HG03571 (cell line): Measurements from ENCODE around the gene CASP14.
"Not testable (repeated sequence)": the region's sequence is repeated elsewhere in the genome, so short reads cannot be mapped to it uniquely, and the experiment has no call there.

Source experiments
- ATAC-seq: cut with Tn5 transposase; IDR thresholded peaks from one replicate; pipeline ENCODE4 v1.9.1; 2021; ENCODE audit not compliant: unreplicated experiment

The CASP14 gene, protein sequence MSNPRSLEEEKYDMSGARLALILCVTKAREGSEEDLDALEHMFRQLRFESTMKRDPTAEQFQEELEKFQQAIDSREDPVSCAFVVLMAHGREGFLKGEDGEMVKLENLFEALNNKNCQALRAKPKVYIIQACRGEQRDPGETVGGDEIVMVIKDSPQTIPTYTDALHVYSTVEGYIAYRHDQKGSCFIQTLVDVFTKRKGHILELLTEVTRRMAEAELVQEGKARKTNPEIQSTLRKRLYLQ

DNA sequence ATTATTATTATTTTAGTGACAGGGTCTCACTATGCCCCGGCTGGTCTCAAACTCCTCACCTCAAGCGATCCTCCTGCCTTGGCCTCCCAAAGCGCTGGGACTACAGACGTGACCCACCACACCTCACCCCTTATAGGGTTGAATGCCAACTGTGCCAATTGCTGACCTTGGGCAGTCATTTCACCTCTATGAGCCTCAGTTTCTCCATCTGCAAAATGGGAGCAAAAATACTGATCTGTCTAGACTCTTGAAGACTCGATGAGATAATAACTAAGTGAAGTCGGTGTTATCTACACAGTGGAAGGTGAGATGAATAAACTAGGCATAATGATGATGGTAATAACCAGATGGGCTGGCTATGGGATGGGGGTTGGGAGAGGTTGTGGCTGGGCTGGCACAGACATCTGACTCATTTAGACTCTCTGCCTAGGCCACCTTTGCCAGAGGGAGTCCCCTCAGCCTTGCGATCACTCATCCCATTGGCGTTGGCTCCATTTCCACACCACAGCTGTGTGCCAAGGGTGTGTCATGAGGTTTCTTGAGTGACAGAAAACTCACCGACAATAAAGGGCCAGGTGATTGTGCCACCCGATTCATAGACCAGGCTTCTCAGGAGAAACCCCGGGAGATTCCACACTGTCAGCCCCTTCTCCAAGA, at the start of gene CASP14:
TSS of gene CASP14 (plus strand) at position 596 of the 657 bp plus-strand sequence. CDS start 2,772 bp downstream, outside the sequence.
- no peak for ATAC-seq

DNA sequence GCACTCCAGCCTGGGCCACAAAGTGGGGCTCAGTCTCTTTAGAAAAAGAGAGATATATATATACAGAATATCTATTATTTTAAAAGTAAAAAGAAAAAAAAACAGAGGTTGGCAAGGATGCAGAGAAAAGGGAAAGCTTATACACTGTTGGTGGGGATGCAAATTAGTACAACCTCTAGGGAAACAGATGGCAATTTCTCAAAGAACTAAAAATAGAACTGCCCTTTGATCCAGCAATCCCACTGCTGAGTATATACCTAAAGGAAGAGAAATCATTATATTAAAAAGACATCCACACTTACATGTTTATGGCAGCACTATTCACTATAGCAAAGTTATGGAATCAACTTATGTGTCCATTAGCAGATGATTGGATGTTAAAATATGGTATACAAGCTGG, 41.0 kb upstream of the CASP14 start:
- ATAC-seq = no peak

DNA sequence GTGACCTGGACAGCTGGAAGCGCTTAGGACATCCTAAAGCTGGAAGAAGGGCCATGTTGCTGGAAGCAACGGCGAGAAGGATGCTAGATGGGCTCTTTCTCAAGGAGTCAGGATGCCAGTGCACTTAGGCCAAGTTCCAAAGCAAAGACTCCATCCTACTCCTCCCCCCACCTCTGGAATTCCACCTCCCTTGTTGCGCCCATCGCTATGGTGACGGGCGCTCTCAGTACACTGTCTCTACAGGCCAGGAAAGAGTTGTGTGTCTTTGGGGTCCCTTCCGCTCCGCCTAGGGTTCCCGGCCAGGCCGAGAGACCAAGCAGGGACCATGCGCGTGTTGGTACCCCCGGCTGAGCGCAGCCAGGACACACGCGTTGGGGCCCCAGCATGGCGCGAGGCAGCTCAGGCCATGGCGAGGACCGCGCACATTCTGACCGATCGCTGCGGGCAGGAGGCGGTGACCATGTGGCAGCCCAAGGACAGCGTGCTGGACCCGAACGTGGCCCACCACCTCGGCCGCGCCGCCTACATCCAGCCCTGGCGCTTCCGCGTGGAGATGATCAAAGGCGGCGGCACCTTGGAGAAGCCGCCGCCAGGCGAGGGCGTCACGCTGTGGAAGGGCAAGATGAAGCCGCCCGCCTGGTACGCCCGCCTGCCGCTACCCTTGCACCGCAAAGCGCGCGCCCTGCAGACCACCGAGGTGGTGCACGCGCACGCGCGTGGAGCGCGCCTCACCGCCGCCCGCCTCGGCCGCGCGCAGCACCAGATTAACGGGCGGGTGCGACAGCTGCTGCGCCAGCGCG, 38.6 kb upstream of the CASP14 start:
- no peak for ATAC-seq

DNA sequence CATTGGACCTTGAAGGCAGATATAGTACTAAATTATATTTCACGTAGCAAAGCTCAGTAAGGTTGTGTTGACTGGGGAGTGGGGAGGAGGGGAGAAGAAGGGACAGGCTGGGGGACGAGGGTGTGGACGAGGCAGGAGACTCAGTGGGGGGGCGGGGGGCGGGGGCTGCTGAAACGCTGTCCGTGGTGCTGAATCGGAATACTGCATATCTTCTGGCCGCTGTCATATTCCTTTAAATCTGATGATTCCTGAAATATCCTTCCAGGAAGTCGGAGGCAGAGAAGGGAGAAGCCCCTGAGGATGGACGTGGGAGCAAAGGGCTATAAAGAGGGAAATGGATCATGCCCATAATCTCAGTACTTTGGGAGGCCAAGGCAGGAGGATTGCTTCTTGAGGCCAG, 34.7 kb upstream of the CASP14 start:
- no peak for ATAC-seq

DNA sequence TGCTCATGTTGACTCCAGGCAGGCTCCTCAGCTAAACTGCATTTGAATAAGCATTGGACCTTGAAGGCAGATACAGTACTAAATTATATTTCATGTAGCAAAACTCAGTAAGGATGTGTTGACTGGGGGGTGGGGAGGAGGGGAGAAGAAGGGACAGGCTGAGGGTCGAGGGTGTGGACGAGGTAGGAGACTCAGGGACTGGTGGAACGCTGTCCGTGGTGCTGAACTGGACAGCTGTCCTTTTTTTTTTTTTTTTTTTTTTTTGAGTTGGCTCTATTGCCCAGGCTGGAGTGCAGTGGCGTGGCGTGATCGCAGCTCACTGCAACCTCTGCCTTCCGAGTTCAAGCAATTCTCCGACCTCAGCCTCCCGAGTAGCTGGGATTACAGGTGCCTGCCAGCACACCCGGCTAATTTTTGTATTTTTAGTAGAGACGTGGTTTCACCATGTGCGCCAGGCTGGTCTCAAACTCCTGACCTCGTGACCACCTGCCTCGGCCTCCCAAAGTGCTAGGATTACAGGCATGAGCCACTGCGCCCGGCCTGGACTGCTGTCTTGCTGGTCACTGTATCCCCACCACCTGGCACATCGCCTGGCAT, 33.2 kb upstream of the CASP14 start:
- no peak for ATAC-seq

DNA sequence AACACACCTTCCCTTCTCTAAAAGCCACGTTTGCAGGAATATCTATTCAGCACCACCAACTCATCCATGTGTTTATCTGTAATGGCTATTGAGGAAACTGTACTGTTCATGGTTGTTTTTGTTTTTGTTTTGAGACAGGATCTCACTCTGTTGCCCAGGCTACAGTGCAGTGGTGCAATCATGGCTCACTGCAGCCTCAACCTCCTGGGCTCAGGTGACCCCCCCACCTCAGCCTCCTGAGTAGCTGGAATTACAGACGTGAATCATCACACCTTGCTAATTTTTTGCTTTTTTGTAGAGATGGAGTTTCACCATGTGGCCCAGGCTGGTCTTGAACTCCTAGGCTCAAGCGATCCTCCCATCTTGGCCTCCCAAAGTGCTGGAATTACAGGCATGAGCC, 30.4 kb upstream of the CASP14 start:
- ATAC-seq = not testable (repeated sequence)

DNA sequence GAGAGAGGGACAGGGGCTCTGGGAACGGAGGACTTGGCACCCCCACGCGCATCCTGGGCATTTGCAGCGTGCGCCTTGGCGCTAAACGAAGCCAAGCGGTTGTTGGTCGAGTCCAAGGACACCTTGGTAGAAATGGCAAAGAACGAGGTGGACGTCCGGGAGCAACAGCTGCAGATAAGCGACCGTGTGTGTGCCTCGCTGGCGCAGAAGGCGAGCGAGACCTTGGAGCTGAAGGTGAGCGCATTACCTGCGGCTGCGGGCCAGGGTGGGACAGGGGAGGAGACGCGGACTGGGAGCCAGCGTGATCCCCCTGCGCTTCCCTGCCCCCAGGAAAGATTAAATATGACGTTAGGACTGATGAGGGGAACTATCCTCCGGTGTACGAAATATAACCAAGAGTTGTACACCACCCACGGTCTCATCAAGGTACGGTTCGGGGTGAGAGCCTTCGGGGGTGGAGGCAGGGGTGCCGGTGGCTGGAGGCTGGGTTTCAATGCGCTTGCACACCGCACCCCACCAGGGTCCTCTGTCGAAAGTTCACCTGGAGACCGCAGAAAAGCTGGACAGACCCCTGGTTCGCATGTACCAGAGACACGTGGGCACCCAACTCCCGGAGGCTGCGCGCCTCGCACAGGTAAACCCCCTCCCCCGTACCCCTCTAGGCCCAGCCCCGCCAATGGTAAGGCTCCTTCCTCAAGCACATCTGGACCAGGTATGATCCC, 27.8 kb upstream of the CASP14 start:
- no peak for ATAC-seq

DNA sequence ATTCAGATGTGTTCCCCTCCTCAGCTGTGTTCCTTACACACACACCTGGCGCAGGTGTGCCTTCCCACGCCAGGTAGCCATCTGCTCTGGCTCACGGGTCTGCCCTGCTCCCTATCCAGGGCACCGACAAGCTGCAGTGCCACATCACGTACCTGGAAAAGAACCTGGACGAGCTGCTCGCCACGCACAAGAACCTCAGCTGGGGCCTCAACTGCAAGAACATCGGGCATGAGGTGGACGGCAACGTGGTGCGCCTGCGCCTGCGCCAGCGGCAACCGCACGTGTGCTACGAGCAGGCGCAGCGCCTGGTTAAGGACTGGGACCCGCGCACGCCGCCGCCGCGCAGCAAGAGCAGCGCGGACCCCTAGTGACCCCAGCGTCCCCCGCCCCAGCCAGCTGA, 26.5 kb upstream of the CASP14 start:
- ATAC-seq = no peak

DNA sequence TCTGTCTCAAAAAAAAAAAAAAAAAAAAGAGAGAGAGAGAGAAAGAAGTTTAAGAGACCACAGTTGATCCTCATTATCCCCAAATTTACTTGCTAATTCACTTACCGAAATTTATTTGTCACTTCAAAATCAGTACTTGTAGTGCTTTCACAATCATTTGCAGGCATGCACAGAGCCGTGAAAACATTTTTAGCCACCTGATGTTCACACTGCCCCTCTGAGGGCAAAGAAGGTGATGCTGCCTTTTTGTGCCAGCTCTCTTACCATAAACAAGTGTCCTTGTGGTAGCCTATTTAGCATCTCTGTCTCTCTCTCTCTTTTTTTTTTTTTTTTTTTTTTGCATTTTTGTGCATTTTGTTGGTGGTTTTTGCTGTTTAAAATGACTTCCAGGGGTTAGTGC, 24.1 kb upstream of the CASP14 start:
- no peak for ATAC-seq

DNA sequence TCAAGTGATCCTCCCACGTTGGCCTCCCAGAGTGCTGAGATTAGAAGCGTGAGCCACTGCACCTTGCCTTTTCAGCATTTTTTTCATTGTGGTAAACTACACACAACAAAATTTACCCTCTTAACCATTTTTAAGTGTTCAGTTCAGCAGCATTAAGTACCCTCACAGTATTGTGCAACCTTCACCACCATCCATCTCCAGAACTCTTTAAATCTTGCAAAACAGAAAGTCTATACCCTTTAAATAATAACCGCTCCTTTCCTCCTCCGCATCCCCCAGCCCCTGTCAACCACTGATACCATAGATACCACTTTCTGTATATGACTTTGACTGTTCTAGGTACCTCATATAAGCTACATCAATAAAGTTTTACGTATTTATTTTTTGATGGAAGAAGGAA, 20.8 kb upstream of the CASP14 start:
- ATAC-seq = no peak

DNA sequence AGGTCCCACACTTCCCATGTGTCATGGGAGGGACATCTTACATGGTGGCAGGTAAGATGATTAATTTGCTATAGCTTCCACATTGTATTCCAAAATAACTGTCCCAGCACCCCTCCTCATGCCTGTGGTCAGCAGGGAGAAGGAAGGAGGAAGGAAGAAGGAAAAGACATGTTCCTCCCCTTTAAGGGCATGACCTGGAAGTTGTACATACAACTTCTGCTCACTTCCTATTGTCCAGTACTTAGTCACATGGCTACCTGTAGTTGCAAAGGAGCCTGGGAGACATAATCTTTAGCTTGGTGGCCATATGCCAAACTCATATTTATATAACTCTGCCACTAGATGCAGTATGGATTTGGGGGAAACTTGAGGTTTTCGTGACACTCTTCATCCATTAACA, 17.6 kb upstream of the CASP14 start:
- no peak for ATAC-seq

DNA sequence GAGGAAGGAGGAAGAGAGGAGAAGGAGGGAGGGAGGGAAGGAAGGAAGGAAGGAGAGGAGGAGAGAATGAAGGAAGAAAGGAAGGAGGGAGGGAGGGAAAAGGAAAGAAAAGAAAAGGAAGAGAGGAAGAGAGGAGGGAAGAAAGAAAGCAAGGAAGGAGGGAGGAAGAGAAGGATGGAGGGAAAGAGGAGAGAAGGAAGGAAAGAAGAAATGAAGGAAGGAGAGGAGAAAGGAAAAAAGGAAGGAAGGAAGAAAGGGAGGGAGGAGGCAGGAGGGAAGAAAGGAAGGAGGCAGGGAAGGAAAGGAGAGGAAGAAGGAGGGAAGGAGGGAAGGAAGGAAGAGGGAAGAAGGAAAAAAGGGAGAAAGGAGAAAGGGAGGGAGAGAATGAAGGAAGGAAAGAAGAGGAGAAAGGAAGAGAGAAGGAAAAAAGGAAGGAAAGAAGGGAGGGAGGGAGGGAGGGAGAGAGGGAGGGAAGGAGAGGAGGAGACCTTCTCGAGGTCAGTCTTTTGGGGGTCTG, 13.4 kb upstream of the CASP14 start:
- ATAC-seq = no peak

DNA sequence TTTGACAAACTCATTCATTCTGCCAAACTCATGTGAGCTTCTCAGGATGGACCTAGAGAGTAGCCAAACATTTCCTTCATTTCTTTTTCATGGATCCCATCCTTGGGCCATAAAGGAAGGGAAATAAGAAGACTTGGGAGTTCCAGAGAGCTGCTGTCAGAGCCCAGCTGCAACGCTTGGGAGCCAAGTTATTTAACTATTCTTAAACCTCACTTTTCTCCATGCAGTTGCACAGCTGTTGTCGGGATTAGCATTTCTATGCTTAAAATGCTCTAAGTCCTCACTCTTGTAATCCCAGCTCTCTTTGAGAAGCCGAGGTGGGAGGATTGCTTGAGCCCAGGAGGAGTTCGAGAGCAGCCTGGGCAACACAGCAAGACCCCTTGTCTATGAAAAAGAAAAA, 11.7 kb upstream of the CASP14 start:
- ATAC-seq = no peak

DNA sequence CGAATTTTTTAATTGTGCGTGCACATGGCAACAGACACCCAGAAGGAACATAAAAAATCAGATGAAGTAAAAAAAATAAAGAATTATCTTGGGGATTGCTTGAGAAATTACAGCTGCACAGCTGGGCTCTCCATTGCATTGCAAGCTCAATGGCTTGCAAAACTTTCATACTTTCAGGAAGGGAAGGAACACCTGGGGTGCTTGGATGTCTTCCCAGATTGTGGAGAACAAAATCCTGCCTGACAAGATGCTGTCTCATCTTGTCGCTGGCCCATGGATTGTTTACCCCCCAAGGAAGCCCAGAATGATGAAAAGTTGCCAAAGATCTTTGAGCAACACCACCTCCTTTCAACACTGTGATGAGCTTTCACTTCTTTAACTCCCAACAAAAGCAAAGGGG, 11.0 kb upstream of the CASP14 start:
- ATAC-seq = no peak

DNA sequence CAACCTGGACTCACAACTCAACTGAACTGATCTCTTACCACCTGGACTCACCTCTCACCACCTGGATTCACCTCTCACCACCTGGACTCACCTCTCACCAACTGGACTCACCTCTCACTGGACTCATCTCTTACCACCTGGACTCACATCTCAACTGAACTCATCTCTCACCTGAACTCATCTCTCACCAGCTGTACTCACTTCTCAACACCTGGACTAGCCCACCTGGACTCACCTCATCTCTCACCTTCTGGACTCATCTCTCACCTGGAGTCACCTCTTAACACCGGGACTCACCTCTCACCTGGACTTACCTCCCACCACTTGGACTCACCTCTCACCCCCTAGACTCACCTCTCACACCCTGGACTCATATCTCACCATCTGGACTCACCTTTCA, 7.3 kb upstream of the CASP14 start:
- no peak for ATAC-seq

DNA sequence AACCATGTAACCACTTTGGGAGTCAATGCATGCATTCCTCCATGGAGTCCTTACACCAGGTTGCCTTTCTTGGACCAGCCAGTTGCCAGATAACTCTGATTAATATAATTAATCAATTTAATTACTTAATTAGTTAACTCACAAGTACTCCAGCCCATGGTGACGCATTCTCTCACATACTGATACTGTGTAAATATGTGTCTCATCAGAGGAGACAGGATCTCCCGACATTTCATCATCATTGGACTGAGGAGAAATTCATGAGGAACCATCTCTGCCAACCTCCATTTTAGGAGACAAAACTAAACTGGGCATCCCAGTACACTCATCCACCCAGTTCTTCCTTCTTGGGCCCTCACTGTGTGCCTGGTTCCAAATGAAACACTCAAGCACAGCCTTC, 6.5 kb upstream of the CASP14 start:
- ATAC-seq = no peak

DNA sequence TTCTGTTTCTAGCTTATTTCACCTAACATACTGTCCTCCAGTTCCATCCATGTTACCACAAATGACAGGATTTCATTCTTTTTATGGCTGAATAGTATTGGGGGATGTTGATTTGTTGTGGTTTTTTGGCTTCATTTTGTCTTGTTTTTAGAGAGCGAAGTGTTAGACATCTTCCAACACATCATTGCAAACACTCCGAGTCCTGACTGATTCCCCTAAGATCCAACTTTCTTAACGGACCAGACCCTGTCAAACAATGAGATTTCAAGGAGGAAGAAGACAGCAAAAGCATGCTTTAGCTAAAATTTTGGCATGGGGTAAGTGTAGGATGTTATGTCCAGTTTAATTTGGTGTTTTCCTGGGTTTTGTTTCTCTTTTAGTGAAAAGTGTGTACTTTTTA, 3.8 kb upstream of the CASP14 start:
- ATAC-seq = no peak

DNA sequence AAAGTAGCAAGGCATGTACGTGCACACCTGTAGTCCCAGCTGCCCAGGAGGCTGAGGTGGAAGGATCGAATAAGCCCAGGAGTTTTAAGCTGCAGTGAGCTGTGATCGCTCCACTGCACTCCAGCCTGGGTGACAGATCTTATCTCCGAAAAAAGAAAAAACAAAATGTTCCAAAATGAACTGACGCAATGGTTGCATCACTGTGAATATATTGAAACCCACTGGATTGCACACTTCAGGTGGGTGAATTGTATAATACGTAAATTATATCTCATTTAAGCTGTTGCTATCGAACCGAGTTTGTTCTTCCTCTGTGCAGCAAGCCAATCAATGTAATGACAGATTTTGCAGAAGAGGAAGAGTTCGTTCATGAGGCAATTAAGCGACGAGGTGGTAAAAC, 1.6 kb upstream of the CASP14 start:
- no peak for ATAC-seq

DNA sequence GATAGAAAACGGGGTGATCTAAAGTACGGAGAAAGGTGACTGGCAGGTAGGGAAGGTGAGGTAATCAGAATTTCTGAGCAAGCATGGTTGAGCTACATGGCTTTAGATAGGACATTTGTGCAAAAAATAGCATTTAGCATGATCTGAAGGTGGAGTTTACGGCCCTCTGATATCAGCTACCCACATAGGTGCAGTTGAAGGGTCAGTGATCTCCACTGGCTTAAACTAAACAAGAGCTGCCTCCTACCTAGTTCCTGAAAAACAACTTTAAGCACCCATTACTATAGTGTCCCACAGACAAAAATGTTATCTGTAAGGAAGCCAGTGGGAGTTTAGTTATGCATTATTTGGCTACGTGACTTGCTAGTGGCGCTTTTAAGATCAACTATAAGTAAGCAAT, 1.2 kb upstream of the CASP14 start:
- no peak for ATAC-seq

DNA sequence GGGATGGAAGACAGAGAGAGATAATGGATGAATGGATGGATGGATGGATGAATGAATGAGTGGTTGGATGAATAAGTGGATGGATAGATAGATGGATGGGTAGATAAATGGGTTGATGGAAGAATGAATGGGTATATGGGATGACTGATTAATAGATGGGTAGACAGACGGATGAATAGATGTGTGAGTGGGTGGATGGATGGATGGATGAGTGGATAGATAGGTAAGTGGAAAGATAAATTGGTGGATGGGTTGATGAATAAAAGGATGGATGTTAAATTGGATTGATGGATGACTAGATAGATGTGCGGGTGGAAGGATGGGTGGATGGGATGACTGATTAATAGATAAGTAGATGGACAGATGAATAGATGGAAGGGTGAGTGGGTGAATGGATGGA, 1.4 kb downstream of the CASP14 start:
- ATAC-seq = no peak

DNA sequence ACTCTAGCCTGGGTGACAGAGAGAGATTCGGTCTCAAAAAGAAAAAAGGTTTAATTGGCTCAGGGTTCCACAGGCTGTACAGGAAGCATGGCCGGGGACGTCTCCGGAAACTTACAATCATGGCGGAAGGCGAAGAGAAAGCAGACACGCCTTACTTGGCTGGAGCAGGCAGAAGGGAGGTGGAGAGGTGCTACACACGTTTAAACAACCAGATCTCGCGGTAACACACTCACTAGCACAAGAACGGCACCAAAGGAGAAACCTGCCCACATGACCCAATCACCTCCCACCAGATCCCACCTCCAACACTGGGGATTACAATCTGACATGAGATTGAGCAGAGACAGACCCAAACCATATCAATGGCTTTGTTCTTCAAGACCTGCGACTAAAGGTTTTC, 12.8 kb downstream of the CASP14 start:
- no peak for ATAC-seq
